Caco-2 (cell line): ENCODE measurements around the gene UBE2F. TPM values are rescaled to one million over a fixed set of nuclear protein-coding genes. Genes with fewer than 3 reads are reported as not detected.
"Not testable (repeated sequence)": the region's sequence is repeated elsewhere in the genome, so short reads cannot be mapped to it uniquely, and the experiment has no call there.

Experiments
- BruUV-seq: library from RNA; stranded (reverse); fragments of 400-500 nt; replicated peaks from 2 replicates; lab custom pipeline; 2021; lab: Mats Ljungman, UMichigan
- CTCF ChIA-PET: fragments of 300-600 bp; sonication (Branson Sonifier 250); formaldehyde crosslinking; loops from one replicate; lab custom pipeline; 2022; ENCODE audit warnings: antibody characterized with exemption; lab: Charles Lee
- POLR2A ChIA-PET: fragments of 300-600 bp; sonication (Branson Sonifier 250); formaldehyde crosslinking; loops from one replicate; lab custom pipeline; 2022; ENCODE audit warnings: antibody characterized with exemption; lab: Charles Lee
- DNase-seq, 2 experiments: peaks; one replicate each; pipeline versions ENCODE4 v3.0.0 to v3.0.0-alpha.2; 2020 to 2022
- H3K27me3 ChIP-seq: replicated peaks from 2 replicates; pipeline ENCODE4 v1.6.0; 2011; ENCODE audit warnings: low read length; ENCODE audit not compliant: control insufficient read depth, insufficient read depth
- H3K36me3 ChIP-seq: 2 replicates; pipeline ENCODE4 v1.5.1; 2011; ENCODE audit warnings: low read length; ENCODE audit not compliant: control insufficient read depth, insufficient read depth
- H3K4me1 ChIP-seq: fragments of 250-450 bp; sonication (Bioruptor Pico); 2 replicates; pipeline ENCODE4 v1.5.1; 2020; ENCODE audit warnings: mild to moderate bottlenecking
- H3K4me3 ChIP-seq: 2 replicates; pipeline ENCODE4 v1.5.1; 2011; ENCODE audit warnings: low read depth, mild to moderate bottlenecking, control low read depth, low read length
- H3K9me3 ChIP-seq: fragments of 250-450 bp; sonication (Bioruptor Pico); 2 replicates; pipeline ENCODE4 v1.5.1; 2020; ENCODE audit warnings: mild to moderate bottlenecking, moderate library complexity
- H3K27ac Mint-ChIP-seq: one replicate; pipeline ENCODE4 v1.8.0; 2022; ENCODE audit warnings: mixed read lengths; ENCODE audit not compliant: unreplicated experiment
- H3K27me3 Mint-ChIP-seq: one replicate; pipeline ENCODE4 v1.8.0; 2022; ENCODE audit warnings: mixed read lengths; ENCODE audit not compliant: insufficient read depth, unreplicated experiment
- H3K36me3 Mint-ChIP-seq: one replicate; pipeline ENCODE4 v1.8.0; 2022; ENCODE audit warnings: mild to moderate bottlenecking, mixed read lengths; ENCODE audit not compliant: insufficient read depth, unreplicated experiment
- H3K4me1 Mint-ChIP-seq: one replicate; pipeline ENCODE4 v1.8.0; 2022; ENCODE audit warnings: low read depth, mixed read lengths; ENCODE audit not compliant: unreplicated experiment
- H3K4me3 Mint-ChIP-seq: one replicate; pipeline ENCODE4 v1.8.0; 2022; ENCODE audit warnings: mild to moderate bottlenecking, moderate library complexity, mixed read lengths; ENCODE audit not compliant: unreplicated experiment
- H3K9me3 Mint-ChIP-seq: one replicate; pipeline ENCODE4 v1.8.0; 2022; ENCODE audit warnings: mixed read lengths; ENCODE audit not compliant: unreplicated experiment
- intact Hi-C: fragments of 100-400 bp; cut with micrococcal nuclease; formaldehyde crosslinking; loops from one replicate; pipeline ENCODE4 v1.10.0; 2022; ENCODE audit not compliant: unreplicated experiment
- total RNA-seq: library from RNA; stranded (reverse); gene quantifications from 2 replicates; pipeline ENCODE4 v1.2.3, GENCODE V29; 2022
- TF ChIP-seq, protein P1 (sequence below), 2 experiments: fragments of 200-600 bp in 1 of 2; IDR thresholded peaks; 1 replicate in 1 of 2; 2 replicates in 1 of 2; pipeline versions ENCODE4 v1.5.1 to v1.8.0; 2011 to 2022; ENCODE audit warnings: antibody characterized with exemption in 1 of 2, control low read depth in 1 of 2, inconsistent platforms in 1 of 2, low read depth in 1 of 2, low read length in 1 of 2, mild to moderate bottlenecking in 1 of 2, moderate library complexity in 1 of 2; ENCODE audit not compliant: insufficient read depth in 1 of 2, severe bottlenecking in 1 of 2, unreplicated experiment in 1 of 2

The UBE2F gene
- total RNA-seq, 1 experiment from 2014 or later: 38.9 TPM

- ChIA-PET POLR2A (no interaction called here), CTCF (no interaction called here)
Observed at GRCh38 chr2:238053191-238053776, 86.5 kb downstream of the UBE2F start.

GRCh38 chr2:238055841-238056240 is 89.0 kb downstream of the UBE2F start:
- intact Hi-C loops: no loop called here
- DNase-seq: no peak
- Mint-ChIP-seq H3K36me3 (no peaks in the 10 kb centered on the region), H3K4me1 (peaks cover 13% of the 10 kb centered on the region), H3K27ac (no peak overlapping the region), H3K4me3 (no peak overlapping the region), H3K9me3 (peaks cover 9% of the 10 kb centered on the region), H3K27me3 (no peaks in the 10 kb centered on the region)
- no TSS peak for BruUV-seq
- Histone ChIP-seq H3K27me3 (no peaks in the 10 kb centered on the region), H3K36me3 (no peaks in the 10 kb centered on the region), H3K9me3 (no peaks in the 10 kb centered on the region), H3K4me3 (no peak overlapping the region), H3K4me1 (peaks cover 7% of the 10 kb centered on the region)
- ChIA-PET CTCF (no interaction called here), POLR2A (no interaction called here)
- TF ChIP-seq, protein P1, sequence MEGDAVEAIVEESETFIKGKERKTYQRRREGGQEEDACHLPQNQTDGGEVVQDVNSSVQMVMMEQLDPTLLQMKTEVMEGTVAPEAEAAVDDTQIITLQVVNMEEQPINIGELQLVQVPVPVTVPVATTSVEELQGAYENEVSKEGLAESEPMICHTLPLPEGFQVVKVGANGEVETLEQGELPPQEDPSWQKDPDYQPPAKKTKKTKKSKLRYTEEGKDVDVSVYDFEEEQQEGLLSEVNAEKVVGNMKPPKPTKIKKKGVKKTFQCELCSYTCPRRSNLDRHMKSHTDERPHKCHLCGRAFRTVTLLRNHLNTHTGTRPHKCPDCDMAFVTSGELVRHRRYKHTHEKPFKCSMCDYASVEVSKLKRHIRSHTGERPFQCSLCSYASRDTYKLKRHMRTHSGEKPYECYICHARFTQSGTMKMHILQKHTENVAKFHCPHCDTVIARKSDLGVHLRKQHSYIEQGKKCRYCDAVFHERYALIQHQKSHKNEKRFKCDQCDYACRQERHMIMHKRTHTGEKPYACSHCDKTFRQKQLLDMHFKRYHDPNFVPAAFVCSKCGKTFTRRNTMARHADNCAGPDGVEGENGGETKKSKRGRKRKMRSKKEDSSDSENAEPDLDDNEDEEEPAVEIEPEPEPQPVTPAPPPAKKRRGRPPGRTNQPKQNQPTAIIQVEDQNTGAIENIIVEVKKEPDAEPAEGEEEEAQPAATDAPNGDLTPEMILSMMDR (IDR thresholded peaks at IDR 0.05; ENCODE audit: insufficient read depth in 1 of 2, low read depth in 1 of 2, low read length in 1 of 2, severe bottlenecking in 1 of 2, unreplicated experiment in 1 of 2): no peak

More at GRCh38 chr2:238053191-238053776, 86.5 kb downstream of the UBE2F start:
- Histone ChIP-seq H3K4me3 (no peak overlapping the region), H3K4me1 (no peaks in the 10 kb centered on the region), H3K9me3 (no peaks in the 10 kb centered on the region), H3K36me3 (no peaks in the 10 kb centered on the region), H3K27me3 (no peaks in the 10 kb centered on the region)
- Mint-ChIP-seq H3K9me3 (no peaks in the 10 kb centered on the region), H3K36me3 (peaks cover 5% of the 10 kb centered on the region), H3K27me3 (no peaks in the 10 kb centered on the region), H3K4me1 (no peaks in the 10 kb centered on the region), H3K4me3 (no peak overlapping the region), H3K27ac (no peak overlapping the region)
- intact Hi-C loops: no loop called here
- no peak for DNase-seq
- TF ChIP-seq, protein P1 (IDR thresholded peaks at IDR 0.05; ENCODE audit: insufficient read depth in 1 of 2, low read depth in 1 of 2, low read length in 1 of 2, severe bottlenecking in 1 of 2, unreplicated experiment in 1 of 2): no peak
- no TSS peak for BruUV-seq

DNA sequence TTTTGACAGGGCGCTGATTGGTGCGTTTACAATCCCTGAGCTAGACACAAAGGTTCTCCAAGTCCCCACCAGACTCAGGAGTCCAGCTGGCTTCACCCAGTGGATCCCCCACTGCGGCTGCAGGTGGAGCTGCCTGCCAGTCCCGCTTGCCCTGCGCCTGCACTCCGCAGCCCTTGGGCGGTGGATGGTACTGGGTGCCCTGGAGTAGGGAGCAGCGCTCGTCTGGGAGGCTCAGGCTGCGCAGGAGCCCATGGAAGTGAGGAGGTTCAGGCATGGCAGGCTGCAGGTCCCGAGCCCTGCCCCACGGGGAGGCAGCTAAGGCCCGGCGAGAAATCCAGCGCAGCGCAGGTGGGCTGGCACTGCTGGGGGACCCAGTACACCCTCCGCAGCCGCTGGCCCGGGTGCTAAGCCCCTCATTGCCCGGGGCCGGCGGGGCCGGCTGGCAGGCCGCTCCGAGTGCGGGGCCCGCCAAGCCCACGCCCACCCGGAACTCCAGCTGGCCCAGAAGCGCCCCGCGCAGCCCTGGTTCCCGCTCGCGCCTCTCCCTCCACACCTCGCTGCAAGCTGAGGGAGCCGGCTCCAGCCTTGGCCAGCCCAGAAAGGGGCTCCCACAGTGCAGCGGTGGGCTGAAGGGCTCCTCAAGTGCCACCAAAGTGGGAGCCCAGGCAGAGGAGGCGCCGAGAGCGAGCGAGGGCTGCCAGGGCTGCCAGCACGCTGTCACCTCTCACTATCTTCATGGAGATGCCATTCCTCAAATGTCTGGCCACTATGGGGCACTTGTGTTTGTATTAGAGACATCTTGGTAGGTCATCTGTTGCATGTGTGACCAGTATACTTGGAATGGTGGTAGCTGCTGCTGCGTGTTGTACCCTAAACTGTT is 91.1 kb downstream of the UBE2F start:
- H3K9me3 Mint-ChIP-seq, POLR2A ChIA-PET, H3K36me3 Mint-ChIP-seq, H3K36me3 ChIP-seq, H3K4me3 Mint-ChIP-seq, CTCF ChIA-PET, BruUV-seq, H3K4me3 ChIP-seq, H3K27me3 ChIP-seq, H3K27me3 Mint-ChIP-seq, DNase-seq, H3K27ac Mint-ChIP-seq, H3K4me1 ChIP-seq, intact Hi-C loops, H3K9me3 ChIP-seq: not testable (repeated sequence)
- H3K4me1 Mint-ChIP-seq: peaks cover 20% of the 10 kb centered on the region
